HG03280 (cell line): ENCODE measurements around the gene ATP5MC2.
A peak's percentile ranks its signal among the peaks of the same experiment; 100 is the strongest.
"Not testable (repeated sequence)": the region's sequence is repeated elsewhere in the genome, so short reads cannot be mapped to it uniquely, and the experiment has no call there.

Experiments
- ATAC-seq: cut with Tn5 transposase; IDR thresholded peaks from one replicate; pipeline ENCODE4 v1.9.1; 2021; ENCODE audit warnings: mild to moderate bottlenecking, moderate library complexity; ENCODE audit not compliant: unreplicated experiment

ATP5MC2 gene

GRCh38 chr12:53675701-53676607, at the start of gene ATP5MC2:
Gene ATP5MC2, minus strand, starts transcription at chr12:53676083. Its CDS starts 3,469 bp downstream, at chr12:53672614.
- peak; percentile 97 for ATAC-seq

DNA sequence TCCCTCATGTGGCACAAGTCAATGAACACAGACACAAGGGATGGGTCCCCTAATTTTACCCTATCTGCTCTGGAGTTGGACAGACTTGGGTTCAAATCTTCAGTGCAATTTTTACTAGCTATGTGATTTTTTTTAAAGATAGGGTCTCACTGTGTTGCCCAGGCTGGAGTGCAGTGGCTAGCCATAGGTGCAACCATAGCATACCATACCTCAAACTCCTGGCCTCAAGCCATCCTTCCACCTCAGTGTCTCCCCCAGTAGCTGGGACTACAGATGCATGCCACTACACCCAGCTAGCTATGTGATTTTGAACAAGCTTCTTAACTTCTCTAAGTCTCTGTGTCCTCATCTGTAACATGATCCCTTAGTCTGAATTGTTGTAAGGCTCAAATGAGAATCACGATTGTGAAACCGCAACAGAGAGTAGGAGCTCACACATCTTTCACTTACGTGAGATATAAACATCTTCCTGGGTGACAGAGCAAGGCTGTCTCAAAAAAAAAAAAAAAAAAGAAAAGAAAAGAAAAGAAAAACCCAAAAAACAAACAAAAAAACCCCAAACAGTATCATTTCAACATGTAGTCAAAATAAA, 46.7 kb upstream of the ATP5MC2 start:
- no peak for ATAC-seq

DNA sequence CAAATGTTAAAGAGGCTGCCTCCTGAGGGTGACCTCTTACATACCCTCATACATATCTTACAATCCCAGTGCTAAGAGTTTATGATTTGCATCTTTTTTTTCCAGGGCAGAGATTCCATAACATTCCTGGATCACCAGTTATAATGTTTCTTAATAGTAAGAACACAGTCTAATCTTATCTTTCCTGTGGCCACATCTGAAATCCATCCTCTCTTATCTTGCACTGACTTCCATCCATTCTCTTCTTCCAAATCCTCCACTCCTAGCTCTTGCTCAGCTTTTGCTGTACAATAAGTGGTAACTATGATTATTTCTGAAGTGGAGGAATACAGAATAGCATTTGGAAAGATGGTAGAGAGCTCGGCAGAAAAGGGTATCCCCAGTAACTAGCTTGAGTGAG, 45.1 kb upstream of the ATP5MC2 start:
- no peak for ATAC-seq

- no peak for ATAC-seq
These were observed 43.8 kb upstream of the ATP5MC2 start for GRCh38 chr12:53719649-53720048.

- ATAC-seq = not testable (repeated sequence)
These were observed 42.7 kb upstream of the ATP5MC2 start for GRCh38 chr12:53718567-53718966.

DNA sequence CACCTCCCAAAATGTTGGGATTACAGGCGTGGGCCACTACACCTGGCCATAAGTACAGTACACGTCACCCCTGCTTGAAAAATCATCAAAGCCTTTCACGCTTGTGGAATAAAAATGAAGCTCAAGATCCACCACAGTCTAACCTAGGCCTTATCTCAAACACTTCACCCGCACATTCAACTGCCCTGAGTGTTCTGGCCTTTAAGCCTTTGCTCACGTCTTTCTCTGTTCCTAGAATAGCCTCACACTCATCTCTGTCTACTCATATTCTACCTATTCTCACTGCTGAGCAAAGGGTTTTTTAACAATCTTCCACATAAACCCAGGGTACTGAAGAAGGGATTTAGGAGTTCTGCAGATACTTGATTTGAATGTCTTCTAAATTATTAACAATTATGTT, 41.4 kb upstream of the ATP5MC2 start:
- ATAC-seq = no peak

DNA sequence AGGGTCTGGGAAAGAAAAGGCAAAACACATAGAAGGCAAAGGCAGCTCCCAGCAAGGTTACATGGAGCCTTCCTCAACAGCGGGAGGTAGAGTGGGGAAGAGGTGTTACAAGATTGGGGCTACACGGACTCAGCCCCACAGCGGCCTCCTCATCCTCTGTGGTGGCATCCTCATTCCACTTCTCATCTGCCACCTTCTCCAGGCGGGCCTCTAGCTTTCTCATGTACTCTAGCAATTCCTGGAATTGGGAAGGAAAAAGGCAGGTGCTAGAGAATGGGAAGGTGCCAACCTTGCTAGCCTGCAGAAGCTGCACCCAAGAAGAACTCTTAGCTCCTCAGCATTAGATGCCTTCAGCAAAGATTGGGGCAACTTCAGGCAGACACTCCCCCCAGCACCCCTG, 38.1 kb upstream of the ATP5MC2 start:
- no peak for ATAC-seq

DNA sequence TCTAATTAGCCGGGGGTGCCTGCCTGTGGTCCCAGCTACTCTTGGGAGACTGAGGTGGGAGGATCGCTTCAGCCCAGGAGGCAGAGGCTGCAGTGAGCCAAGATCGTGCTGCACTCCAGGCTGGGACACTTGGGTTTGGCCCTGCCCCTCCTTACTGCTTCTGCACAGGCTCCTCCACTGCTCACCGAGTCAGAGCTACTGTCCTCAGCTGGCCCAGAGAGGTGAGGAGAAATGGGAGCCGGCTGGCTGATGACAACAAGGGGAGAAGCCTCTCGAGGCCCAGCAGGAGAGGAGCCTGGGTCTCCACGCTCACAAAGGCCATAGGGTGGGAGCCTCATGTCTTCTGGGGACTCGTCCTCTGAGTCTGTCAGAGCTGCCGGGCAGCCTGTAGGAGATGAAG, 37.6 kb upstream of the ATP5MC2 start:
- ATAC-seq = no peak

GRCh38 chr12:53712059-53712643, 36.3 kb upstream of the ATP5MC2 start:
- no peak for ATAC-seq

DNA sequence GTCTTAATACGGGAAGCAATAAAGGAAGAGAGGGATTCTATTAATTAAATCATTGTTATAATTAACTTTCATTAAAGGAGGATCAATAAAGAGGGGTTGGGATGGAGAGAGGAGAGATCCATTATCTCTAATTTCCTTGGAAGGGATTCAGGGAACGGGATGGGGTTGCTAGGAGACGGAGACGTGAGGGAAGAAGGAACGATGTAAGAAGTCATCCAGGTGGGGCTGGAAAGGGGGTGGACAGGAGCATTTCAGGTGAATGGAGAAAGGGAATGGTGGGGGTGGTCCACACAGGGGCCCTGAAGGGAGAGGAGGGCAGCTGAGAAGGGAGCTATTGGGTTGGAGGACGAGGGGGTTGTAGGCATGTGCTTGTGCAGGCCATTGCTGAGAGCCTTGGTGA, 34.2 kb upstream of the ATP5MC2 start:
- ATAC-seq = no peak

GRCh38 chr12:53709671-53710070, 33.8 kb upstream of the ATP5MC2 start:
- no peak for ATAC-seq

- ATAC-seq = no peak
These were observed 30.2 kb upstream of the ATP5MC2 start for GRCh38 chr12:53706080-53706479.

GRCh38 chr12:53703756-53704155, 27.9 kb upstream of the ATP5MC2 start:
- no peak for ATAC-seq

GRCh38 chr12:53701518-53702264, 25.8 kb upstream of the ATP5MC2 start:
- no peak for ATAC-seq

GRCh38 chr12:53700567-53700966, 24.7 kb upstream of the ATP5MC2 start:
- no peak for ATAC-seq

DNA sequence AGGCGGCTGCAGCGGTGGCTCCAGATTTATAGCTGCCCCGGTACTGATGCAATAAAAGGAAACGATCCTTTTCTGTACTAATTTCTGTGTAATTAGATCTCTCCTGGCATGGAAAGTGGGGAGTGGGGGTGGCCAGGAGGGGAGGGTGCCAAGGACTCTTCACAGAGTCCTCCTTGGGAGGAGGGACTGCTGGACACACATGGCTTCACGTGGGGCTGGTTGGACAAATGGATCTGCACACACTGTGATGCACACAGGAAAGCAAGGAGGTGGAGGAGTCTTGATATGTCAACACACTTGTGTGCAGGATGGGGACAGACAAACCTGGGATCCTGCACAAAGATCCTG, 23.8 kb upstream of the ATP5MC2 start:
- ATAC-seq = no peak

GRCh38 chr12:53698948-53699677, 23.2 kb upstream of the ATP5MC2 start:
- ATAC-seq = no peak

GRCh38 chr12:53696655-53697331, 20.9 kb upstream of the ATP5MC2 start:
- ATAC-seq = no peak

DNA sequence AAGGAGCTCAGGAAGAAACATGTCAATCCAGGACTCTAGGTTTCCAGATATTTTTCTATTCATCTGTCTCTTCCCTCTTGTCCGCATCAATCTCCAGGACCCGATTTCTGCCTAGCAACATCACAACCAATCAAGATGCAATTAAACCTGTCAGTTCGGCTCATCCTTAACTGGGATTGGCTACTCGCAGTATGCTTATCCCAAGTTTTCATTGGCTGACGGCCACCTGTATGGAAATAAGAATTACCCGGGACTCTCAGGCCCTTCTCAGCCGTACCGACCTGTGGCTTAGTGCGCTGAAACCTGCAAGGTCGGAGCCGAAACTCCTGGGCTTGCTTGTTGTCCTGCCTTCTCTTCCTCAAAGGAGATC, 20.4 kb upstream of the ATP5MC2 start:
- no peak for ATAC-seq
